Measurements from ENCODE around the gene RNF157. TPM values are rescaled to one million over a fixed set of nuclear protein-coding genes. Genes with fewer than 3 reads are reported as not detected.

Gene RNF157
- total and polyA plus RNA-seq, 10 of the 15 experiments (the other 5 are each of a cell fraction or from before 2014, with no cell fraction given), result 1.4 to 15.9 (median 9.6) TPM

DNA sequence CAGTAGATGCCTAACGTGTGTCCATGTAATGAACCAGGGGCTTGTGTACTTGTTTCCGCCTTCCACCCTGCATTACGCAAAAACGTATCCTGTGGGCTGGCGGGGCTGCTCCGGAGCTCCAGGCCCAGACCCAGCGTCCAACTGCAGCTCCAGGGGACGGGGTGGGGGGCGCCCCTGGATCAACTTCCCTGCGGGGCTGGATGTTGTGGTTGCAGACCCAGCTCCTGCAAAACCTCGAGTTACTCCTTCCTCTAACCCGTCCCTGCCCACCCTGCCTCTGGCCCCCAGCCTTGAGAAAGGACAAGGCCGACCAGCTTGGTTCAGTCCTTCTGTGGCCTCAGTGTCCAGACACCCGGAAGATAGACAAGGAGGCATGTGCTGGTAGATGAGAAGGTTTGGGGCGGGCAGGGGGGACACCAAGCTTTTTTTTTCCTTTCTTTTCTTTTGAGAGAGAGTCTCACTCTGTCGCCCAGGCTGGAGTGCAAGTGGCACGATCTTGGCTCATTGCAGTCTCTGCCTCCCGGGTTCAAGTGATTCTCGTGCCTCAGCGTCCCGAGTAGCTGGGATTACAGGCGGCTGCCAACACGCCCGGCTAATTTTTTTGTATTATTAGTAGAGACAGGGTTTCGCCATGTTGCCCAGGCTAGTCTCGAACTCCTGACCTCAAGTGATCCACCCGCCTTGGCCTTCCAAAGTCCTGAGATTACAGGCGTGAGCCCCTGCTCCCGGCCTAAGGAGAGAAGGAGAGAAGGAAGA lies 136.0 kb downstream of the RNF157 start:
- 82% methylated on average over 28 of the region's 29 CpGs for WGBS (ENCODE audit: insufficient coverage, insufficient replicate concordance, low lambda C conversion rate, missing lambda C conversion rate)
- DNase-seq (ENCODE audit: low read depth, low spot score) (no peak), FAIRE-seq (no peak), ATAC-seq (no peak; the same call in 2 of the 3 replicates)
- Histone ChIP-seq H3K4me2 (ENCODE audit: control insufficient read depth, insufficient read depth) (peak overlapping the region; percentile 86), H3K27me3 (replicated peaks in 1 of 2; ENCODE audit: control insufficient read depth in 2 of 2, insufficient read depth in 2 of 2, low read length in 1 of 2) (no peaks in the 10 kb centered on the region), H3K9me3 (replicated peaks; ENCODE audit: control insufficient read depth, insufficient read depth, low read length) (no peaks in the 10 kb centered on the region; the same call in 2 of the 3 replicates), H3K9ac (ENCODE audit: control insufficient read depth, insufficient read depth, low read length) (peak overlapping the region; percentile 69; the same call in 1 of the 2 replicates), H3K4me1 (ENCODE audit: control insufficient read depth, insufficient read depth, low read length) (peaks cover 6% of the 10 kb centered on the region), H3K36me3 (ENCODE audit: control insufficient read depth in 2 of 2, insufficient read depth in 2 of 2, low read length in 1 of 2) (peaks cover 1 to 10% of the 10 kb centered on the region in 2 experiments; a peak in 3 of 4 replicates), H2AFZ (ENCODE audit: control insufficient read depth, low read depth, low read length) (peak overlapping the region; percentile 90), H3K79me2 (ENCODE audit: control insufficient read depth, insufficient read depth, low read length) (peaks cover 14% of the 10 kb centered on the region), H3K27ac (ENCODE audit: control insufficient read depth, insufficient read depth) (peak overlapping the region; percentile 71), H4K20me1 (ENCODE audit: control insufficient read depth, insufficient read depth) (no peaks in the 10 kb centered on the region), H3K4me3 (peak overlapping the region; percentile 90)
- in situ Hi-C loops (cut with MboI) (no loop called here), intact Hi-C loops (cut with micrococcal nuclease; ENCODE audit: unreplicated experiment) (no loop called here)
- ChIA-PET CTCF (interaction anchor here (0.7 to 7.6 kb wide), 9 partner anchors 8 to 199 kb away, joined by 3 to 40 read pairs (median 4); no protein-coding TSS in a partner anchor), POLR2A (interaction anchor here (0.6 to 1.3 kb wide), 7 partner anchors 75 to 293 kb away, joined by 3 to 4 read pairs (median 3); partner anchors contain the start of gene UBALD2), RAD21 (ENCODE audit: unreplicated experiment) (interaction anchor here (0.7 to 1.2 kb wide), 3 partner anchors 23 to 199 kb away, joined by 3 to 4 read pairs (median 3); no protein-coding TSS in a partner anchor), SMC1A (ENCODE audit: uncharacterized antibody, unreplicated experiment) (interaction anchor here (0.7 to 1.3 kb wide), 6 partner anchors 9 to 520 kb away, joined by 3 to 4 read pairs (median 4); no protein-coding TSS in a partner anchor)
- TSS peak; percentile 99 for BruUV-seq (replicated peaks)
- no peak for TF ChIP-seq TARDBP (IDR thresholded peaks at IDR 0.05; ENCODE audit: borderline replicate concordance)
- TF ChIP-seq RCOR1 (conservative IDR thresholded peaks at IDR 0.05; ENCODE audit: low read depth, low read length), result no peak
- 0 out of 2 replicates have a peak, but pooled peaks have one; percentile 11 for TF ChIP-seq WRNIP1 (IDR thresholded peaks at IDR 0.05; ENCODE audit: borderline replicate concordance, low read depth, low read length)
- TF ChIP-seq DPF2 (IDR thresholded peaks at IDR 0.05), result no peak
- TF ChIP-seq, protein P1, sequence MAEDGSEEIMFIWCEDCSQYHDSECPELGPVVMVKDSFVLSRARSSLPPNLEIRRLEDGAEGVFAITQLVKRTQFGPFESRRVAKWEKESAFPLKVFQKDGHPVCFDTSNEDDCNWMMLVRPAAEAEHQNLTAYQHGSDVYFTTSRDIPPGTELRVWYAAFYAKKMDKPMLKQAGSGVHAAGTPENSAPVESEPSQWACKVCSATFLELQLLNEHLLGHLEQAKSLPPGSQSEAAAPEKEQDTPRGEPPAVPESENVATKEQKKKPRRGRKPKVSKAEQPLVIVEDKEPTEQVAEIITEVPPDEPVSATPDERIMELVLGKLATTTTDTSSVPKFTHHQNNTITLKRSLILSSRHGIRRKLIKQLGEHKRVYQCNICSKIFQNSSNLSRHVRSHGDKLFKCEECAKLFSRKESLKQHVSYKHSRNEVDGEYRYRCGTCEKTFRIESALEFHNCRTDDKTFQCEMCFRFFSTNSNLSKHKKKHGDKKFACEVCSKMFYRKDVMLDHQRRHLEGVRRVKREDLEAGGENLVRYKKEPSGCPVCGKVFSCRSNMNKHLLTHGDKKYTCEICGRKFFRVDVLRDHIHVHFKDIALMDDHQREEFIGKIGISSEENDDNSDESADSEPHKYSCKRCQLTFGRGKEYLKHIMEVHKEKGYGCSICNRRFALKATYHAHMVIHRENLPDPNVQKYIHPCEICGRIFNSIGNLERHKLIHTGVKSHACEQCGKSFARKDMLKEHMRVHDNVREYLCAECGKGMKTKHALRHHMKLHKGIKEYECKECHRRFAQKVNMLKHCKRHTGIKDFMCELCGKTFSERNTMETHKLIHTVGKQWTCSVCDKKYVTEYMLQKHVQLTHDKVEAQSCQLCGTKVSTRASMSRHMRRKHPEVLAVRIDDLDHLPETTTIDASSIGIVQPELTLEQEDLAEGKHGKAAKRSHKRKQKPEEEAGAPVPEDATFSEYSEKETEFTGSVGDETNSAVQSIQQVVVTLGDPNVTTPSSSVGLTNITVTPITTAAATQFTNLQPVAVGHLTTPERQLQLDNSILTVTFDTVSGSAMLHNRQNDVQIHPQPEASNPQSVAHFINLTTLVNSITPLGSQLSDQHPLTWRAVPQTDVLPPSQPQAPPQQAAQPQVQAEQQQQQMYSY (CRISPR knock-in tag; IDR thresholded peaks at IDR 0.05), result no peak
- TF ChIP-seq CHD4 (IDR thresholded peaks at IDR 0.05), result no peak
- TF ChIP-seq MXI1 (IDR thresholded peaks at IDR 0.05; ENCODE audit: low read depth, low read length), result 0 out of 2 replicates have a peak, but pooled peaks have one; percentile 28
- 0 out of 2 replicates have a peak, but pooled peaks have one; percentile 9 for TF ChIP-seq IKZF1 (conservative IDR thresholded peaks at IDR 0.05)
- no peak for TF ChIP-seq MYC (IDR thresholded peaks at IDR 0.05; ENCODE audit: insufficient read depth, insufficient read length, insufficient replicate concordance, low read length, severe bottlenecking)
- TF ChIP-seq CBX5 (IDR thresholded peaks at IDR 0.05; ENCODE audit: low read depth), result no peak
- TF ChIP-seq TCF3 (IDR thresholded peaks at IDR 0.05; ENCODE audit: borderline replicate concordance, insufficient read depth, low read depth, low read length), result no peak
- TF ChIP-seq SPI1 (IDR thresholded peaks at IDR 0.05; ENCODE audit: borderline replicate concordance, insufficient read depth, low read depth, low read length), result no peak
- TF ChIP-seq, protein P2, sequence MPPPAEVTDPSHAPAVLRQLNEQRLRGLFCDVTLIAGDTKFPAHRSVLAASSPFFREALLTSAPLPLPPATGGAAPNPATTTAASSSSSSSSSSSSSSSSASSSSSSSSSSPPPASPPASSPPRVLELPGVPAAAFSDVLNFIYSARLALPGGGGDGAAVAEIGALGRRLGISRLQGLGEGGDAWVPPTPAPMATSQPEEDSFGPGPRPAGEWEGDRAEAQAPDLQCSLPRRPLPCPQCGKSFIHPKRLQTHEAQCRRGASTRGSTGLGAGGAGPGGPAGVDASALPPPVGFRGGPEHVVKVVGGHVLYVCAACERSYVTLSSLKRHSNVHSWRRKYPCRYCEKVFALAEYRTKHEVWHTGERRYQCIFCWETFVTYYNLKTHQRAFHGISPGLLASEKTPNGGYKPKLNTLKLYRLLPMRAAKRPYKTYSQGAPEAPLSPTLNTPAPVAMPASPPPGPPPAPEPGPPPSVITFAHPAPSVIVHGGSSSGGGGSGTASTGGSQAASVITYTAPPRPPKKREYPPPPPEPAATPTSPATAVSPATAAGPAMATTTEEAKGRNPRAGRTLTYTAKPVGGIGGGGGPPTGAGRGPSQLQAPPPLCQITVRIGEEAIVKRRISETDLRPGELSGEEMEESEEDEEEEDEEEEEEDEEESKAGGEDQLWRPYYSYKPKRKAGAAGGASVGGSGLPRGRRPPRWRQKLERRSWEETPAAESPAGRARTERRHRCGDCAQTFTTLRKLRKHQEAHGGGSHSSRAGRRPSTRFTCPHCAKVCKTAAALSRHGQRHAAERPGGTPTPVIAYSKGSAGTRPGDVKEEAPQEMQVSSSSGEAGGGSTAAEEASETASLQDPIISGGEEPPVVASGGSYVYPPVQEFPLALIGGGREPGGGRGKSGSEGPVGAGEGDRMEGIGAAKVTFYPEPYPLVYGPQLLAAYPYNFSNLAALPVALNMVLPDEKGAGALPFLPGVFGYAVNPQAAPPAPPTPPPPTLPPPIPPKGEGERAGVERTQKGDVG (CRISPR knock-in tag; IDR thresholded peaks at IDR 0.05), result no peak
- TF ChIP-seq IKZF2 (IDR thresholded peaks at IDR 0.05), result 0 out of 4 replicates have a peak, but pooled peaks of 1 of the 2 experiments have one; percentile 13
- no peak for TF ChIP-seq GABPA (IDR thresholded peaks at IDR 0.05; ENCODE audit: low read depth)
- TF ChIP-seq NRF1 (conservative IDR thresholded peaks at IDR 0.05; ENCODE audit: low read depth, low read length), result no peak

Data from GM12878 (cell line).